Heart right ventricle (tissue), 16 donors: ENCODE results near the gene CGNL1. TPM values are rescaled to one million over a fixed set of nuclear protein-coding genes. Genes with fewer than 3 reads are reported as not detected.

Experiments
- ATAC-seq, 8 donors: fragments of 200-7000 bp; cut with Tn5 transposase; one replicate each; pipeline ENCODE4 v1.9.1; 2020; ENCODE audit warnings: mild to moderate bottlenecking in 8 of 8, moderate library complexity in 8 of 8, moderate number of reproducible peaks in 1 of 8
- DNase-seq, 2 donors: peaks; one replicate each; pipeline ENCODE4 v3.0.0-alpha.2; 2020
- H3K27ac ChIP-seq, 10 donors: fragments of 200-600 bp; sonication (generic) in 2 of 10; one replicate each; pipeline versions ENCODE4 v1.5.0 to v1.8.0; 2020 to 2022; ENCODE audit warnings: mild to moderate bottlenecking in 3 of 10
- H3K27me3 ChIP-seq, 7 donors: fragments of 200-600 bp; one replicate each; pipeline ENCODE4 v1.8.0; 2021 to 2022; ENCODE audit warnings: mild to moderate bottlenecking in 2 of 7
- H3K36me3 ChIP-seq, 9 donors: fragments of 200-600 bp; sonication (generic) in 1 of 9; one replicate each; pipeline versions ENCODE4 v1.5.0 to v1.8.0; 2020 to 2022; ENCODE audit warnings: mild to moderate bottlenecking in 2 of 9
- H3K4me1 ChIP-seq, 9 donors: fragments of 200-600 bp; sonication (generic) in 1 of 9; one replicate each; pipeline versions ENCODE4 v1.5.0 to v1.8.0; 2020 to 2022; ENCODE audit warnings: mild to moderate bottlenecking in 4 of 9
- H3K4me3 ChIP-seq, 10 donors: fragments of 200-600 bp; sonication (generic) in 2 of 10; one replicate each; pipeline versions ENCODE4 v1.5.0 to v1.8.0; 2020 to 2022; ENCODE audit warnings: mild to moderate bottlenecking in 7 of 10, moderate library complexity in 2 of 10
- H3K9me3 ChIP-seq, 11 donors: fragments of 200-600 bp in 10 of 11; sonication (generic) in 2 of 11; one replicate each; pipeline versions ENCODE4 v1.5.0 to v1.8.0; 2013 to 2022; ENCODE audit warnings: mild to moderate bottlenecking in 2 of 11, control low read depth in 1 of 11, moderate library complexity in 1 of 11
- WGBS, 2 donors: extraction: QIAGEN DNeasy Blood & Tissue Kit; methylation state at CpG; one replicate each; pipeline ENCODE4 v1.1.7; 2013; ENCODE audit warnings: inconsistent platforms in 1 of 2; 5-methylcytosine and 5-hydroxymethylcytosine counted together
- intact Hi-C, 10 donors: fragments of 100-400 bp; cut with DNase I; formaldehyde crosslinking; loops; one replicate each; pipeline versions ENCODE4 v1.11.1 to v1.14.2; 2022
- polyA plus RNA-seq, 2 donors: library from polyadenylated mRNA; stranded (reverse); fragments of 200-250 nt; gene quantifications; one replicate each; pipeline ENCODE4 v1.2.3, GENCODE V29; 2013
- total RNA-seq, 10 donors: library from RNA; stranded (reverse); fragmentation: NEBNext Ultra II Directional in 3 of 10; extraction: Animal tissue kit (Norgen Biotek cat#: 25700) in 3 of 10; gene quantifications; one replicate each; pipeline versions ENCODE4 v1.2.1 to v1.2.4, GENCODE V29; 2021 to 2023
- TF ChIP-seq, protein P1 (sequence below), 9 donors: fragments of 200-600 bp; sonication (generic) in 2 of 9; IDR thresholded peaks; one replicate each; pipeline versions ENCODE4 v1.5.0 to v1.8.0; 2021 to 2022; ENCODE audit warnings: antibody characterized with exemption in 9 of 9, mild to moderate bottlenecking in 5 of 9, moderate library complexity in 1 of 9
- donor health status: Arrhythmogenic right ventricular cardiomyopathy.
- donor health status: ischemic (EF 13 %, LVEDD 7.1; RV severe dilation, severe dysfunction).
- donor health status: healthy with polysubstance abuse.
- donor health status: DM: no; HTN: yes; CAD: no.
- donor health status: DM: no; HTN: no; CAD: no.
- donor health status: ischemic (EF 25% LVEDD 6.9; RV normal size, moderate dysfunction).
- donor health status: ischemic (EF 25% LVEDD 5.7; RV mildly dilated, moderate dysfunction).
- donor health status: healthy.
- donor health status: DM: yes; HTN: yes; CAD: no.
- donor health status: Ischemic cardiomyopathy.
- donor health status: ischemic (EF 35%, LVEDD 5.7; RV mildly dilated, moderate dysfunction).
- donor health status: nonischemic (EF 11% LVEDD 7.7; RV severe dilation, severe dysfunction).
- donor health status: DM: yes; HTN: yes; CAD: no.
- donor health status: PGD.
- donor health status: ischemic (EF 29% LVEDD 5.4; RV normal size, mild dysfunction).
- donor health status: nonischemic (EF 23%, LVEDD 6.1; RV moderate dilation, normal function).

CGNL1 gene
- total and polyA plus RNA-seq, 12 donors = 2.7 to 42.9 (median 33.7) TPM

DNA sequence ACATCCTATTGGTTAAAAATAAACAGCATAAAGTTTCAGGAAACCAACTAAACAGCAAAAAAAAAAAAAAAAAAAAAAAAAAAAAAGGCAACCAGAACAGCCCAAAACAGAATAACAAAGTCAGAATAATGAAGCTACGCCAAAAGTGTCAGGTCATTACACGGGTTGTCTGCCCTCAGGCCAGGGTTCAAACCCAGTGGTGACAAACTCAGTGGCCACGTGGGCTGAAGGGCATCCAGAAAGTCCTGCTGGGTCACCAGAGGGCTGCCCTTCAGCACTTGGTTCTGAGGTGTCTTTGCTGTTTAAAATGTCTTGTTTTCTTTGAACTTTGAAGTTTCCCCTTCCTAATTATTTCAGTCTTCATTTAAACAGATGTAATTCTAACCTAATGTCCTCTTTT is 61.3 kb downstream of the CGNL1 start:
- no peaks in the 10 kb centered on the region for H3K27me3 ChIP-seq
- peaks cover 0 to 25% (median 16%) of the 10 kb centered on the region in 9 donors for H3K4me1 ChIP-seq
- ATAC-seq = no peak
- no peak overlapping the region for H3K27ac ChIP-seq
- DNase-seq = no peak
- WGBS, 2 donors = 73 to 77% methylated on average over 3 of the region's 3 CpGs
- H3K36me3 ChIP-seq = peaks cover 0 to 2% (median 0%) of the 10 kb centered on the region in 9 donors
- TF ChIP-seq, protein P1, sequence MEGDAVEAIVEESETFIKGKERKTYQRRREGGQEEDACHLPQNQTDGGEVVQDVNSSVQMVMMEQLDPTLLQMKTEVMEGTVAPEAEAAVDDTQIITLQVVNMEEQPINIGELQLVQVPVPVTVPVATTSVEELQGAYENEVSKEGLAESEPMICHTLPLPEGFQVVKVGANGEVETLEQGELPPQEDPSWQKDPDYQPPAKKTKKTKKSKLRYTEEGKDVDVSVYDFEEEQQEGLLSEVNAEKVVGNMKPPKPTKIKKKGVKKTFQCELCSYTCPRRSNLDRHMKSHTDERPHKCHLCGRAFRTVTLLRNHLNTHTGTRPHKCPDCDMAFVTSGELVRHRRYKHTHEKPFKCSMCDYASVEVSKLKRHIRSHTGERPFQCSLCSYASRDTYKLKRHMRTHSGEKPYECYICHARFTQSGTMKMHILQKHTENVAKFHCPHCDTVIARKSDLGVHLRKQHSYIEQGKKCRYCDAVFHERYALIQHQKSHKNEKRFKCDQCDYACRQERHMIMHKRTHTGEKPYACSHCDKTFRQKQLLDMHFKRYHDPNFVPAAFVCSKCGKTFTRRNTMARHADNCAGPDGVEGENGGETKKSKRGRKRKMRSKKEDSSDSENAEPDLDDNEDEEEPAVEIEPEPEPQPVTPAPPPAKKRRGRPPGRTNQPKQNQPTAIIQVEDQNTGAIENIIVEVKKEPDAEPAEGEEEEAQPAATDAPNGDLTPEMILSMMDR (IDR thresholded peaks at IDR 0.05) = no peak
- H3K4me3 ChIP-seq = no peak overlapping the region
- intact Hi-C loops = no loop called here
- H3K9me3 ChIP-seq = no peaks in the 10 kb centered on the region

- TF ChIP-seq, protein P1 (IDR thresholded peaks at IDR 0.05) = no peak
- 93% methylated on average over 6 of the region's 6 CpGs for WGBS, 2 donors
- Histone ChIP-seq H3K4me1 (peaks cover 0 to 23% (median 13%) of the 10 kb centered on the region in 9 donors), H3K9me3 (no peaks in the 10 kb centered on the region), H3K36me3 (peaks cover 0 to 8% (median 0%) of the 10 kb centered on the region in 9 donors), H3K27me3 (no peaks in the 10 kb centered on the region), H3K27ac (no peak overlapping the region), H3K4me3 (no peak overlapping the region)
- ATAC-seq = no peak
- intact Hi-C loops = no loop called here
- DNase-seq = no peak
Measured at GRCh38 chr15:57438166-57438565, 61.9 kb downstream of the CGNL1 start.

DNA sequence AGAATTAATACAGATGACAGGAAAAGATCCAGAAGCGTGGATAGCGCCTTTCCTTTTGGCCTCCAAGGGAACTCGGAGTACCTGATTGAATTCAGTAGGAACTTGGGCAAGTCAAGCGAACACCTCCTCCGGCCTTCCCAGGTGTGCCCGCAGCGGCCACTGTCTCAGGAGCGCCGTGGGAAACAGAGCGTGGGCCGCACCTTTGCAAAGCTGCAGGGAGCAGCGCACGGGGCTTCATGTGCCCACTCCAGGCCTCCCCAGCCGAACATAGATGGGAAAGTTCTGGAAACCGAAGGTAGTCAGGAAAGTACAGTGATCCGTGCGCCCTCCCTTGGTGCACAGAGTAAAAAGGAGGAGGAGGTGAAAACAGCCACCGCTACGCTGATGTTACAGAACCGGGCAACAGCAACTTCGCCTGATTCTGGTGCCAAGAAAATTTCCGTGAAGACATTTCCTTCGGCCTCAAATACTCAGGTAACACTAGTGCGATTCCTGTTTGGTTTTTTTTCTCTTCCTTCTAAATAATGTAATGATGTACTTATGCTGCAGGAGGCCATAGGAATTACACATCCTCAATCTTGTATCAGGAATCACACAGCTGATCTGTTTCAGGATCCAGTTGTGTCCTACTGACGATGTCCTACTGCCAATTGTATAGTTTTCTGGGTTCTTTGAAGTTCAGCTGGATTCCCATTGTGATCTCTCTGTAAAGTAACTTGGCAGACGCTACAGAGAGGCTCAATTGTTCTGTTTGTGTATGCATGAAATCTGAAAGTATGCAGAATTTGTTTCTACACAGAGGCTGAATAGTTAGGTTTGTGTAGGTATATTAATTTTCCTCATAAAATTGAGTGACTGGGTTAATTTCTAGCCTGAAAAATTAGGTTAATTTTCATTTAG is 63.1 kb downstream of the CGNL1 start:
- Histone ChIP-seq H3K27ac (no peak overlapping the region), H3K36me3 (peaks cover 0 to 18% (median 0%) of the 10 kb centered on the region in 9 donors), H3K4me3 (no peak overlapping the region), H3K27me3 (no peaks in the 10 kb centered on the region), H3K4me1 (peaks cover 0 to 23% (median 13%) of the 10 kb centered on the region in 9 donors), H3K9me3 (no peaks in the 10 kb centered on the region)
- DNase-seq (no peak), ATAC-seq (peak in 1 of 8 donors; percentile 26)
- whole genome bisulfite sequencing, 2 donors = 84 to 90% methylated on average over 26 of the region's 26 CpGs
- TF ChIP-seq, protein P1 (IDR thresholded peaks at IDR 0.05) = no peak
- intact Hi-C loops = loop anchor here in 1 of 10 donors (10.0 kb wide), 1 partner anchor 55 kb away; no protein-coding TSS in a partner anchor

DNA sequence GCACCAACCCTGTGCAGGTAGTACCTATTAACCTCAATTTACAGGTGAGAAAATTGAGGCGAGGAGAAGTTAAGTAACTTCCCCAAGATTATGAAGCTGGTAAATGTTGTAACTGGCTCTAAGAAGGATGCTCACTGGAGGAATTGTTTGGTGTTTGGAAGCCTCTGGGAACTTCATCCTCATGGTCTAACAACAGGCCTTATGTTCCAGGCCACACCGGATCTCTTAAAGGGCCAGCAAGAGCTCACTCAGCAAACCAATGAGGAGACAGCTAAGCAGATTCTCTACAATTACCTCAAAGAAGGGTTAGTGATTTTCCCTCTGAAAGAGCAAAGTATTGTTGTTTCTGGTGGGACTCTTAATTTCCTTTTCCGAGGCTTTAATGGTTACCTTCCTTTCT is 63.9 kb downstream of the CGNL1 start:
- Histone ChIP-seq H3K36me3 (peaks cover 0 to 18% (median 0%) of the 10 kb centered on the region in 9 donors), H3K27ac (peak overlapping the region in 2 of 10 donors; percentile 27 to 33), H3K27me3 (no peaks in the 10 kb centered on the region), H3K9me3 (no peaks in the 10 kb centered on the region), H3K4me1 (peaks cover 0 to 31% (median 18%) of the 10 kb centered on the region in 9 donors), H3K4me3 (no peak overlapping the region)
- TF ChIP-seq, protein P1 (IDR thresholded peaks at IDR 0.05) = no peak
- WGBS, 2 donors = 67 to 72% methylated on average over 3 of the region's 3 CpGs
- ATAC-seq = no peak
- intact Hi-C loops = loop anchor here in 1 of 10 donors (10.0 kb wide), 1 partner anchor 55 kb away; no protein-coding TSS in a partner anchor
- DNase-seq = no peak
